ENCODE measurements around the gene CSAD. TPM values are rescaled to one million over a fixed set of nuclear protein-coding genes. Genes with fewer than 3 reads are reported as not detected.

CSAD gene
- total RNA-seq, 1 donor from 2014 or later: 10.4 TPM

GRCh38 chr12:53124352-53124723, 56.4 kb downstream of the CSAD start:
- TF ChIP-seq, protein P1, sequence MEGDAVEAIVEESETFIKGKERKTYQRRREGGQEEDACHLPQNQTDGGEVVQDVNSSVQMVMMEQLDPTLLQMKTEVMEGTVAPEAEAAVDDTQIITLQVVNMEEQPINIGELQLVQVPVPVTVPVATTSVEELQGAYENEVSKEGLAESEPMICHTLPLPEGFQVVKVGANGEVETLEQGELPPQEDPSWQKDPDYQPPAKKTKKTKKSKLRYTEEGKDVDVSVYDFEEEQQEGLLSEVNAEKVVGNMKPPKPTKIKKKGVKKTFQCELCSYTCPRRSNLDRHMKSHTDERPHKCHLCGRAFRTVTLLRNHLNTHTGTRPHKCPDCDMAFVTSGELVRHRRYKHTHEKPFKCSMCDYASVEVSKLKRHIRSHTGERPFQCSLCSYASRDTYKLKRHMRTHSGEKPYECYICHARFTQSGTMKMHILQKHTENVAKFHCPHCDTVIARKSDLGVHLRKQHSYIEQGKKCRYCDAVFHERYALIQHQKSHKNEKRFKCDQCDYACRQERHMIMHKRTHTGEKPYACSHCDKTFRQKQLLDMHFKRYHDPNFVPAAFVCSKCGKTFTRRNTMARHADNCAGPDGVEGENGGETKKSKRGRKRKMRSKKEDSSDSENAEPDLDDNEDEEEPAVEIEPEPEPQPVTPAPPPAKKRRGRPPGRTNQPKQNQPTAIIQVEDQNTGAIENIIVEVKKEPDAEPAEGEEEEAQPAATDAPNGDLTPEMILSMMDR (conservative IDR thresholded peaks at IDR 0.05; ENCODE audit: low read depth, low read length): no peak
- no peak overlapping the region for H3K4me3 ChIP-seq (ENCODE audit: low read depth, low read length)
- no peak for DNase-seq (ENCODE audit: low read depth)

DNA sequence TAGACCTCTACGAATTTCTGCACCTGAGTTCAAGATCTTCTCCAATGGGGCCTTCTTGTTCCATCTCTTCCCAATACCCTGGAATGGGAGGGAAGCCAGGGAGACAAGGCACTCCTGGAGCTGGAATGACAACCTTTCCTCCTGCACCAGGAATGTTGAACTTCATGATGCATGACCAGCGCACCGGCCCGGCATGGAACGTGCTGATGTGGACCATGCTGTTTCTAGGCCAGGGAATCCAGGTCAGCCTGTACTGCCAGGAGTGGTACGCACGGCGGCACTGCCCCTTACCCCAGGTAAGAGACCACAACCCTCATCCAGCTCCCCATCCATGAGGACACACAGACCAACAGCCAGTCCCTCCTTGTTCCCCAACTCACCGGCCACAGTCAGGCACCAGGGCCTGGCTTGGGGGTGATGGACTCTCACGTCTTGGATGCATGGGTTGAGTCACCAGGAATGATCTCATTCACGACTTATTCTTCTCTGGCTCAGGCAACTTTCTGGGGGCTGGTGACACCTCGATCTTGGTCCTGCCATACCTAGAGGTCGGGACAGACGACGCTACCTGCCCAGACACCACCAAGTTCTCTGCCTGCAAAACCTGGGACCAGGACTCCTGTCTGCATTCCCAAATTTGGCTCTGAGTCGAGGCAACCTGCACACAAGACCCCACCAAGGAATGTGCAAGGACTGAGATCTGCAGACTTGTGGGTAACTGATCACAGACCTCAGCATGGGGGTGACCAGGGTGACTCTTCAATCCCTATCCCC, 57.0 kb downstream of the CSAD start:
- no peak overlapping the region for H3K4me3 ChIP-seq (ENCODE audit: low read depth, low read length)
- DNase-seq (ENCODE audit: low read depth): no peak
- TF ChIP-seq, protein P1 (conservative IDR thresholded peaks at IDR 0.05; ENCODE audit: low read depth, low read length): no peak

DNA sequence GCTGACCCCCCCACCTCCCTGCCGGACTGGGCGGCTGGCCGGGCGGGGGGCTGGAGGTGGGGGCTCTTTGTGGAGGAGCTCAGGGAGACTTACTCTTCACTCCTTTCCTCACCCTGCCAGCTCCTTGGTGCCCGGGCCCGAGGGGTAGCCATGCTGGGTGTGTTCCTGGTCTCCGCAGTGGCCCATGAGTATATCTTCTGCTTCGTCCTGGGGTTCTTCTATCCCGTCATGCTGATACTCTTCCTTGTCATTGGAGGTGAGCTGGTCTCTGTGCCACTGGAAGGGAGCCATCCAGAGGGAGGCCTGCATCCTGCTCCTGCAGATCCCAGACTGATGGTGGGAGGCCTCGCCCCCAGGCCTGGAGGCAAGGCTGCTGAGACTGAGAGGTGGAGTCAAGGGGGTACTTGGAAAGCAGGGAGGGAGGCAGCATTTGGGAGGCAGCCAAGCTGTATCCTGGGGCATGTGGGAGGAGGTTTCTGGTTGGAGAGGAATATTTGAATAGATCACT, 57.7 kb downstream of the CSAD start:
- DNase-seq (ENCODE audit: low read depth): no peak
- H3K4me3 ChIP-seq (ENCODE audit: low read depth, low read length): no peak overlapping the region
- TF ChIP-seq, protein P1 (conservative IDR thresholded peaks at IDR 0.05; ENCODE audit: low read depth, low read length): no peak

GRCh38 chr12:53120685-53121525, 59.8 kb downstream of the CSAD start:
- H3K4me3 ChIP-seq (ENCODE audit: low read depth, low read length): no peak overlapping the region
- TF ChIP-seq, protein P1 (conservative IDR thresholded peaks at IDR 0.05; ENCODE audit: low read depth, low read length): no peak
- no peak for DNase-seq (ENCODE audit: low read depth)

DNA sequence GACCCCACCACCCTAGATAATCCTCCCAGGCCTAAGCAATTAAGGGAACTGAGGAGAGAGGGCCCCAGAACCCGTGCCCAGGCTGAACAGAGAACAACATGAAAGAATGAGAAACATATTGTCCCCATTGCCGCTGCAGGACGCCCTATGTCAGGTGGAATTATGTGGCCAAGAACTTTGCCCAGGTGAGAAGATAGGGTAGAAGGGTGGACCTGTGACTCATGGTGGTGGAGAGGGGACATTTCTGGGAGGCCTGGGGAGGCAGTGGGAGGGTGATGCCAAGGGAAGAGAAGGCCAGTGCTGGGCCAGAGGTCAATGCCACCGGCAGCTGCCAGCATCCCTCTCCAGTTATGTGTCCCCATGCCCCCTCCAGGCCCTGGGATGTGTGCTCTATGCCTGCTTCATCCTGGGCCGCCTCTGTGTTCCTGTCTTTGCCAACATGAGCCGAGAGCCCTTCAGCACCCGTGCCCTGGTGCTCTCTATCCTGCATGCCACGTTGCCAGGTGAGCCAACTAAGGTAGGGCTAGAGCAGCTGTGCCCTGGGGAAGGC, 61.9 kb downstream of the CSAD start:
- DNase-seq (ENCODE audit: low read depth): no peak
- no peak overlapping the region for H3K4me3 ChIP-seq (ENCODE audit: low read depth, low read length)
- TF ChIP-seq, protein P1 (conservative IDR thresholded peaks at IDR 0.05; ENCODE audit: low read depth, low read length): no peak

DNA sequence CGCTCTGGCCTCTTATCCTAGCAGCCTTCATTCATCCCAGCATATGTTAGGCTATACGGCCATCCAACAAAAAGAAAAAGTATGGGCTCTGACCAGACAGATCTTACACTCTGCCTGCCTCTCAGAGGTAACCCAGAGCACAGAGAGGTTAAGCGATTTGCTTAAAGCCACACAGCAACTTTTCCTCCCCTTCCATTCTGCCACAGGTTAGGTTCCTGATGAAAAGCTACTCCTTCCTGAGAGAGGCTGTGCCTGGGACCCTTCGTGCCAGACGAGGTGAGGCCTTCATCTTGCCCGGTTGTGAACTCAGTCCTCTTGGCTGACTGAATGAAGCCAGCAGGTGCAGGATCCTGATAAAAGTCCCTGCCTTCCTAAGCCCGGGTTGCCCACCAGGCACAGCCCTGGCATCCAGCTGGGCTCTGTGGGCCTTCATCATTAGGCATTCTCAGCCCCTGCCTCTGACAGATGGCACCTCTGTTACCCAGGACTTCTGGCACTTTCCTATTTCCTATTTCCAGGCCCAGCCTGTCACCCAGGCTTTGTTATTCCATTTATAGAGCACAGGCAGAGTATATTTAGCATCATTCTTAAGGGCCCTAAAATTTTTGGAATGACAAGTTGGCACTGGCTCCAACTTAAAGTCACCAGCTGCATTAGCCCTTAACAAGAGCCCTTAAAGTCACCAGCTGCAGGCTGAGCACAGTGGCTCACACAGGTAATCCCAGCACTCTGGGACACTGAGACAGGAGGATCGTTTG, 64.7 kb downstream of the CSAD start:
- TF ChIP-seq, protein P1 (conservative IDR thresholded peaks at IDR 0.05; ENCODE audit: low read depth, low read length): no peak
- H3K4me3 ChIP-seq (ENCODE audit: low read depth, low read length): no peak overlapping the region
- no peak for DNase-seq (ENCODE audit: low read depth)

All from epithelial cell of proximal tubule (primary cell).